ENCODE results near the gene FBLN1.

DNA sequence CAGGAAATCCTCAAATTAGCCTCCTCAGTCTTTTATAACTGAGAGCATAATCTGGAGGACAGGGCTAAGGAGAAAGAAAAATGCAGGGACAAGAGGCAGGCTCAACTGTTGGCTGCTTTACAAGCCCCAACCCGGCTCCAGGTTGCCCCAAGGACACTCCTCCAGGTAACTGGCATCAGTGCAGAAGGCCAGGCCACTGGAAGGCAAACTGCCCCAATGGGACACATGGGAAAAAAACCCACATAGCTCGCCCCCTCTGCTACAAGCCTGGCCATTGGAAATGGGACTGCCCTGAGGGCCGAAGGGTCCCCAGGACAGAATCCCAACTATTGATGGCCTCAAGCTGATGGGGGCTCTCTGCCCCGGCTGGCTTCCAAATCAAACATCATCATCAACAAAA, 17.9 kb upstream of the FBLN1 start:
- TF ChIP-seq, protein P1, sequence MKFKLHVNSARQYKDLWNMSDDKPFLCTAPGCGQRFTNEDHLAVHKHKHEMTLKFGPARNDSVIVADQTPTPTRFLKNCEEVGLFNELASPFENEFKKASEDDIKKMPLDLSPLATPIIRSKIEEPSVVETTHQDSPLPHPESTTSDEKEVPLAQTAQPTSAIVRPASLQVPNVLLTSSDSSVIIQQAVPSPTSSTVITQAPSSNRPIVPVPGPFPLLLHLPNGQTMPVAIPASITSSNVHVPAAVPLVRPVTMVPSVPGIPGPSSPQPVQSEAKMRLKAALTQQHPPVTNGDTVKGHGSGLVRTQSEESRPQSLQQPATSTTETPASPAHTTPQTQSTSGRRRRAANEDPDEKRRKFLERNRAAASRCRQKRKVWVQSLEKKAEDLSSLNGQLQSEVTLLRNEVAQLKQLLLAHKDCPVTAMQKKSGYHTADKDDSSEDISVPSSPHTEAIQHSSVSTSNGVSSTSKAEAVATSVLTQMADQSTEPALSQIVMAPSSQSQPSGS (tag by site-specific recombination; IDR thresholded peaks at IDR 0.05; ENCODE audit: low read depth), result no peak
- TF ChIP-seq, protein P2, sequence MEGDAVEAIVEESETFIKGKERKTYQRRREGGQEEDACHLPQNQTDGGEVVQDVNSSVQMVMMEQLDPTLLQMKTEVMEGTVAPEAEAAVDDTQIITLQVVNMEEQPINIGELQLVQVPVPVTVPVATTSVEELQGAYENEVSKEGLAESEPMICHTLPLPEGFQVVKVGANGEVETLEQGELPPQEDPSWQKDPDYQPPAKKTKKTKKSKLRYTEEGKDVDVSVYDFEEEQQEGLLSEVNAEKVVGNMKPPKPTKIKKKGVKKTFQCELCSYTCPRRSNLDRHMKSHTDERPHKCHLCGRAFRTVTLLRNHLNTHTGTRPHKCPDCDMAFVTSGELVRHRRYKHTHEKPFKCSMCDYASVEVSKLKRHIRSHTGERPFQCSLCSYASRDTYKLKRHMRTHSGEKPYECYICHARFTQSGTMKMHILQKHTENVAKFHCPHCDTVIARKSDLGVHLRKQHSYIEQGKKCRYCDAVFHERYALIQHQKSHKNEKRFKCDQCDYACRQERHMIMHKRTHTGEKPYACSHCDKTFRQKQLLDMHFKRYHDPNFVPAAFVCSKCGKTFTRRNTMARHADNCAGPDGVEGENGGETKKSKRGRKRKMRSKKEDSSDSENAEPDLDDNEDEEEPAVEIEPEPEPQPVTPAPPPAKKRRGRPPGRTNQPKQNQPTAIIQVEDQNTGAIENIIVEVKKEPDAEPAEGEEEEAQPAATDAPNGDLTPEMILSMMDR (tag by site-specific recombination; IDR thresholded peaks at IDR 0.05), result no peak
- TF ChIP-seq ZNF416 (tag by site-specific recombination; IDR thresholded peaks at IDR 0.05) (no peak), PRDM1 (tag by site-specific recombination; IDR thresholded peaks at IDR 0.05) (no peak), ZSCAN16 (tag by site-specific recombination; IDR thresholded peaks at IDR 0.05) (no peak), HOXA7 (CRISPR knock-in tag; IDR thresholded peaks at IDR 0.05; ENCODE audit: borderline replicate concordance) (no peak), ZNF423 (tag by site-specific recombination; IDR thresholded peaks at IDR 0.05) (no peak)

Data from HEK293 (cell line).